HUES48 (cell line): ENCODE results near the gene CARS1.

ENCODE experiments used
- H3K27ac ChIP-seq: one replicate; pipeline ENCODE4 v1.7.0; 2013; ENCODE audit warnings: low read depth, low read length, inconsistent platforms
- H3K27me3 ChIP-seq: 2 replicates; pipeline ENCODE4 v1.6.1; 2013; ENCODE audit warnings: mild to moderate bottlenecking, low read length; ENCODE audit not compliant: control insufficient read depth, insufficient read depth
- H3K36me3 ChIP-seq: 2 replicates; pipeline ENCODE4 v1.6.1; 2013; ENCODE audit warnings: low read length; ENCODE audit not compliant: control insufficient read depth, insufficient read depth
- H3K4me1 ChIP-seq: 2 replicates; pipeline ENCODE4 v1.6.1; 2013; ENCODE audit warnings: mild to moderate bottlenecking, low read length; ENCODE audit not compliant: control insufficient read depth, insufficient read depth
- H3K4me3 ChIP-seq: 2 replicates; pipeline ENCODE4 v1.5.1; 2013; ENCODE audit warnings: mild to moderate bottlenecking, low read depth, low read length
- H3K9ac ChIP-seq: 2 replicates; pipeline ENCODE4 v1.6.1; 2013; ENCODE audit warnings: mild to moderate bottlenecking, low read depth, low read length, moderate library complexity
- H3K9me3 ChIP-seq: 2 replicates; pipeline ENCODE4 v1.6.1; 2013; ENCODE audit warnings: low read length; ENCODE audit not compliant: control insufficient read depth, insufficient read depth

Gene CARS1

GRCh38 chr11:3014057-3014938 lies 42.9 kb downstream of the CARS1 start:
- no peak overlapping the region for H3K4me3 ChIP-seq

GRCh38 chr11:3011891-3012885 lies 45.0 kb downstream of the CARS1 start:
- Histone ChIP-seq H3K9ac (no peak overlapping the region), H3K4me3 (no peak overlapping the region), H3K27me3 (no peaks in the 10 kb centered on the region), H3K4me1 (no peaks in the 10 kb centered on the region), H3K9me3 (no peaks in the 10 kb centered on the region), H3K36me3 (peaks cover 89% of the 10 kb centered on the region), H3K27ac (no peak overlapping the region)

More at GRCh38 chr11:3014057-3014938, 42.9 kb downstream of the CARS1 start:
- Histone ChIP-seq H3K27ac (no peak overlapping the region), H3K27me3 (no peaks in the 10 kb centered on the region), H3K36me3 (peaks cover 94% of the 10 kb centered on the region), H3K4me1 (no peaks in the 10 kb centered on the region), H3K9ac (no peak overlapping the region), H3K9me3 (no peaks in the 10 kb centered on the region)

GRCh38 chr11:3010521-3011275 lies 46.5 kb downstream of the CARS1 start:
- Histone ChIP-seq H3K4me3 (no peak overlapping the region), H3K27ac (no peak overlapping the region), H3K9me3 (no peaks in the 10 kb centered on the region), H3K9ac (no peak overlapping the region), H3K27me3 (no peaks in the 10 kb centered on the region), H3K4me1 (no peaks in the 10 kb centered on the region), H3K36me3 (peaks cover 87% of the 10 kb centered on the region)

GRCh38 chr11:3010004-3010403 lies 47.2 kb downstream of the CARS1 start:
- Histone ChIP-seq H3K4me1 (no peaks in the 10 kb centered on the region), H3K27ac (no peak overlapping the region), H3K4me3 (no peak overlapping the region)

GRCh38 chr11:3009481-3009880 lies 47.7 kb downstream of the CARS1 start:
- Histone ChIP-seq H3K9ac (no peak overlapping the region), H3K4me1 (no peaks in the 10 kb centered on the region), H3K9me3 (no peaks in the 10 kb centered on the region), H3K27me3 (no peaks in the 10 kb centered on the region), H3K27ac (no peak overlapping the region), H3K36me3 (peaks cover 84% of the 10 kb centered on the region), H3K4me3 (no peak overlapping the region)

More at GRCh38 chr11:3010004-3010403, 47.2 kb downstream of the CARS1 start:
- Histone ChIP-seq H3K9me3 (no peaks in the 10 kb centered on the region), H3K9ac (no peak overlapping the region), H3K36me3 (peaks cover 87% of the 10 kb centered on the region), H3K27me3 (no peaks in the 10 kb centered on the region)

- no peaks in the 10 kb centered on the region for H3K4me1 ChIP-seq
- H3K4me3 ChIP-seq, result no peak overlapping the region
- H3K36me3 ChIP-seq, result peaks cover 84% of the 10 kb centered on the region
- H3K27ac ChIP-seq, result no peak overlapping the region
- no peak overlapping the region for H3K9ac ChIP-seq
- H3K27me3 ChIP-seq, result no peaks in the 10 kb centered on the region
- H3K9me3 ChIP-seq, result no peaks in the 10 kb centered on the region
These were observed 48.4 kb downstream of the CARS1 start for GRCh38 chr11:3008746-3009336.

- Histone ChIP-seq H3K27ac (no peak overlapping the region), H3K9ac (no peak overlapping the region), H3K4me3 (no peak overlapping the region), H3K27me3 (no peaks in the 10 kb centered on the region), H3K36me3 (peaks cover 87% of the 10 kb centered on the region), H3K9me3 (no peaks in the 10 kb centered on the region), H3K4me1 (no peaks in the 10 kb centered on the region)
These were observed 49.7 kb downstream of the CARS1 start for GRCh38 chr11:3007404-3008010.

- peaks cover 87% of the 10 kb centered on the region for H3K36me3 ChIP-seq
- H3K9me3 ChIP-seq, result no peaks in the 10 kb centered on the region
- no peak overlapping the region for H3K9ac ChIP-seq
- no peaks in the 10 kb centered on the region for H3K27me3 ChIP-seq
- H3K27ac ChIP-seq, result no peak overlapping the region
- no peak overlapping the region for H3K4me3 ChIP-seq
- no peaks in the 10 kb centered on the region for H3K4me1 ChIP-seq
These were observed 50.5 kb downstream of the CARS1 start for GRCh38 chr11:3006505-3007260.

- no peak overlapping the region for H3K4me3 ChIP-seq
- H3K27me3 ChIP-seq, result no peaks in the 10 kb centered on the region
- no peak overlapping the region for H3K27ac ChIP-seq
- H3K36me3 ChIP-seq, result peaks cover 86% of the 10 kb centered on the region
- H3K9me3 ChIP-seq, result no peaks in the 10 kb centered on the region
- H3K9ac ChIP-seq, result no peak overlapping the region
- no peaks in the 10 kb centered on the region for H3K4me1 ChIP-seq
These were observed 52.7 kb downstream of the CARS1 start for GRCh38 chr11:3004481-3004880.
